HG03159 (cell line): ENCODE results near the gene AMPH.

Experiments used
- ATAC-seq: cut with Tn5 transposase; IDR thresholded peaks from one replicate; pipeline ENCODE4 v1.9.1; 2021; ENCODE audit warnings: mild to moderate bottlenecking, moderate library complexity; ENCODE audit not compliant: unreplicated experiment

Gene AMPH

GRCh38 chr7:38545977-38546376, 85.2 kb downstream of the AMPH start:
- no peak for ATAC-seq

- ATAC-seq, result no peak
Observed at GRCh38 chr7:38542156-38542555, 89.0 kb downstream of the AMPH start.

- ATAC-seq, result no peak
Observed at GRCh38 chr7:38541440-38541839, 89.7 kb downstream of the AMPH start.

- no peak for ATAC-seq
Observed at GRCh38 chr7:38539477-38540081, 91.6 kb downstream of the AMPH start.

GRCh38 chr7:38535073-38535472, 96.1 kb downstream of the AMPH start:
- no peak for ATAC-seq

- no peak for ATAC-seq
Observed at GRCh38 chr7:38525857-38526256, 105.3 kb downstream of the AMPH start.

GRCh38 chr7:38524786-38525185, 106.4 kb downstream of the AMPH start:
- ATAC-seq, result no peak

GRCh38 chr7:38520741-38521140, 110.4 kb downstream of the AMPH start:
- ATAC-seq, result no peak

GRCh38 chr7:38518541-38518940, 112.6 kb downstream of the AMPH start:
- ATAC-seq, result no peak

- ATAC-seq, result no peak
Observed at GRCh38 chr7:38512704-38513103, 118.5 kb downstream of the AMPH start.

- no peak for ATAC-seq
Observed at GRCh38 chr7:38512291-38512690, 118.9 kb downstream of the AMPH start.

- no peak for ATAC-seq
Observed at GRCh38 chr7:38507384-38507783, 123.8 kb downstream of the AMPH start.

GRCh38 chr7:38506756-38507155, 124.4 kb downstream of the AMPH start:
- no peak for ATAC-seq

- ATAC-seq, result no peak
Observed at GRCh38 chr7:38506004-38506403, 125.2 kb downstream of the AMPH start.

GRCh38 chr7:38504684-38505083, 126.5 kb downstream of the AMPH start:
- no peak for ATAC-seq

GRCh38 chr7:38502848-38503247, 128.3 kb downstream of the AMPH start:
- no peak for ATAC-seq

- ATAC-seq, result no peak
Observed at GRCh38 chr7:38502289-38502688, 128.9 kb downstream of the AMPH start.

GRCh38 chr7:38492010-38492409, 139.2 kb downstream of the AMPH start:
- ATAC-seq, result no peak

GRCh38 chr7:38482521-38482920, 148.7 kb downstream of the AMPH start:
- no peak for ATAC-seq

GRCh38 chr7:38481401-38481800, 149.8 kb downstream of the AMPH start:
- ATAC-seq, result no peak

GRCh38 chr7:38478404-38478803, 152.8 kb downstream of the AMPH start:
- ATAC-seq, result no peak

GRCh38 chr7:38477333-38477732, 153.8 kb downstream of the AMPH start:
- no peak for ATAC-seq

- no peak for ATAC-seq
Observed at GRCh38 chr7:38476764-38477163, 154.4 kb downstream of the AMPH start.
